ENCODE results near the gene LZTS2.

GRCh38 chr10:101030496-101031127, 31.0 kb downstream of the LZTS2 start:
- TF ChIP-seq RAD21 (IDR thresholded peaks at IDR 0.05 in 1 of 2, conservative IDR thresholded peaks at IDR 0.05 in 1 of 2; ENCODE audit: low read depth in 2 of 2, low read length in 2 of 2) (no peak), CTCF (IDR thresholded peaks at IDR 0.05; ENCODE audit: control extremely low read depth in 1 of 3, insufficient read depth in 1 of 3, low read depth in 1 of 3, low read length in 3 of 3) (no peak), EZH2 (IDR thresholded peaks at IDR 0.05; ENCODE audit: low read depth, low read length, severe bottlenecking) (no peak), ZNF274 (IDR thresholded peaks at IDR 0.05; ENCODE audit: borderline replicate concordance, extremely low read depth, low read length) (no peak), RXRA (IDR thresholded peaks at IDR 0.05; ENCODE audit: insufficient read depth, low read depth, low read length) (no peak), ATF3 (IDR thresholded peaks at IDR 0.05; ENCODE audit: insufficient read depth, low read depth, low read length) (no peak), TEAD4 (IDR thresholded peaks at IDR 0.05; ENCODE audit: low read depth, low read length) (no peak), POLR2A (IDR thresholded peaks at IDR 0.05; ENCODE audit: control extremely low read depth in 1 of 2, low read depth in 2 of 2, low read length in 2 of 2) (no peak), POLR2AphosphoS5 (IDR thresholded peaks at IDR 0.05; ENCODE audit: low read depth, low read length) (no peak), CHD2 (IDR thresholded peaks at IDR 0.05; ENCODE audit: low read length) (no peak)
